OCI-LY7 (cell line): ENCODE results near the gene CHST11.

Experiments used
- CTCF ChIP-seq: fragments of 200-600 bp; sonication (generic); conservative IDR thresholded peaks from 2 replicates; pipeline ENCODE4 v1.5.1; 2014; ENCODE audit warnings: mild to moderate bottlenecking, antibody characterized with exemption, low read length, moderate library complexity, mixed read lengths
- EZH2phosphoT487 ChIP-seq: fragments of 200-600 bp; sonication (generic); IDR thresholded peaks from 2 replicates; pipeline ENCODE4 v1.6.1; 2018; ENCODE audit warnings: low read depth, borderline replicate concordance, mild to moderate bottlenecking, mixed run types, antibody characterized with exemption, low read length, moderate library complexity, mixed read lengths

GRCh38 chr12:104460041-104460719 lies 3.4 kb downstream of the CHST11 start:
- TF ChIP-seq CTCF (no peak), EZH2phosphoT487 (no peak)
